SK-N-SH (cell line): ENCODE measurements around the gene AKR1C2. TPM values are rescaled to one million over a fixed set of nuclear protein-coding genes. Genes with fewer than 3 reads are reported as not detected.

Experiments
- CTCF ChIA-PET: fragments of 300-600, 350-600 bp; formaldehyde crosslinking; extraction: SDS; loops from one replicate; lab custom pipeline; 2021; lab: Yijun Ruan, JAX
- POLR2A ChIA-PET: fragments of 350-600 bp; sonication (Branson Sonifier 250); formaldehyde crosslinking; extraction: SDS; loops from one replicate; lab custom pipeline; 2020; ENCODE audit warnings: antibody characterized with exemption, inconsistent platforms; lab: Yijun Ruan, JAX
- DNase-seq: peaks from one replicate; pipeline ENCODE4 v3.0.0; 2012
- H2AFZ ChIP-seq: fragments of 200-600 bp; sonication (generic); 2 replicates; pipeline ENCODE4 v1.8.1; 2016; ENCODE audit warnings: antibody characterized with exemption, mild to moderate bottlenecking, low read depth
- H3F3A ChIP-seq: fragments of 200-600 bp; sonication (generic); replicated peaks from 2 replicates; pipeline ENCODE3; 2016; ENCODE audit warnings: antibody characterized with exemption, mild to moderate bottlenecking; ENCODE audit not compliant: insufficient read depth
- H3K27ac ChIP-seq, 2 experiments: fragments of 200-500 bp in 1 of 2; fragments of 200-600 bp in 1 of 2; sonication (Bioruptor generic) in 1 of 2; sonication (generic), shearing (Covaris generic) in 1 of 2; 2 replicates each; pipeline versions ENCODE4 v1.5.1 to v1.6.1; 2014 to 2016; ENCODE audit warnings: low read depth in 2 of 2, inconsistent platforms in 1 of 2, low read length in 1 of 2, mild to moderate bottlenecking in 1 of 2, mixed read lengths in 1 of 2
- H3K27me3 ChIP-seq: fragments of 200-600 bp; sonication (generic), shearing (Covaris generic); 2 replicates; pipeline ENCODE4 v1.6.1; 2016; ENCODE audit warnings: mixed run types; ENCODE audit not compliant: insufficient read depth
- H3K36me3 ChIP-seq, 2 experiments: fragments of 200-500 bp in 1 of 2; fragments of 200-600 bp in 1 of 2; sonication (Bioruptor generic) in 1 of 2; sonication (generic) in 1 of 2; replicated peaks in 1 of 2; 2 replicates each; pipeline versions ENCODE3 to v1.5.1; 2014 to 2016; ENCODE audit warnings: low read length in 1 of 2, mild to moderate bottlenecking in 1 of 2; ENCODE audit not compliant: insufficient read depth in 2 of 2, control insufficient read depth in 1 of 2
- H3K4me1 ChIP-seq, 2 experiments: fragments of 200-500 bp in 1 of 2; fragments of 200-600 bp in 1 of 2; sonication (Bioruptor generic) in 1 of 2; sonication (generic), shearing (Covaris generic) in 1 of 2; 2 replicates each; pipeline versions ENCODE4 v1.5.1 to v1.6.1; 2014 to 2016; ENCODE audit warnings: low read depth in 1 of 2, low read length in 1 of 2, mixed run types in 1 of 2; ENCODE audit not compliant: insufficient read depth in 2 of 2, control insufficient read depth in 1 of 2
- H3K4me2 ChIP-seq: fragments of 200-600 bp; sonication (generic), shearing (Covaris generic); 2 replicates; pipeline ENCODE4 v1.6.1; 2017; ENCODE audit warnings: mixed run types
- H3K4me3 ChIP-seq, 2 experiments: fragments of 200-500 bp in 1 of 2; fragments of 200-600 bp in 1 of 2; sonication (Bioruptor generic) in 1 of 2; sonication (generic), shearing (Covaris generic) in 1 of 2; 2 replicates each; pipeline versions ENCODE4 v1.5.1 to v1.8.1; 2014 to 2016; ENCODE audit warnings: low read depth in 2 of 2, inconsistent platforms in 1 of 2, low read length in 1 of 2, mild to moderate bottlenecking in 1 of 2, mixed read lengths in 1 of 2, moderate library complexity in 1 of 2
- H3K79me2 ChIP-seq: fragments of 200-600 bp; sonication (generic); 2 replicates; pipeline ENCODE4 v1.8.1; 2017; ENCODE audit warnings: mild to moderate bottlenecking; ENCODE audit not compliant: insufficient read depth
- H3K9ac ChIP-seq: fragments of 200-600 bp; sonication (generic); 2 replicates; pipeline ENCODE4 v1.6.1; 2017; ENCODE audit warnings: mixed run types
- H3K9me2 ChIP-seq: fragments of 200-600 bp; sonication (generic); 2 replicates; pipeline ENCODE4 v1.6.1; 2017; ENCODE audit warnings: mixed run types
- H3K9me3 ChIP-seq: fragments of 200-600 bp; sonication (generic); 2 replicates; pipeline ENCODE4 v1.6.1; 2017; ENCODE audit warnings: mixed run types, mild to moderate bottlenecking, moderate library complexity
- H4K20me1 ChIP-seq: fragments of 200-600 bp; sonication (generic); 2 replicates; pipeline ENCODE4 v1.6.1; 2017; ENCODE audit warnings: mild to moderate bottlenecking, mixed run types; ENCODE audit not compliant: insufficient read depth
- CTCF ChIP-seq: fragments of 200-600 bp; sonication (generic); IDR thresholded peaks from 2 replicates; pipeline ENCODE4 v1.6.1; 2017; ENCODE audit warnings: antibody characterized with exemption, mild to moderate bottlenecking, moderate library complexity
- EZH2phosphoT487 ChIP-seq: fragments of 200-600 bp; sonication (generic); IDR thresholded peaks from 2 replicates; pipeline ENCODE4 v1.6.1; 2017; ENCODE audit warnings: low read depth, mixed run types, mild to moderate bottlenecking, antibody characterized with exemption, moderate library complexity, borderline replicate concordance
- FOXM1 ChIP-seq: IDR thresholded peaks from 2 replicates; pipeline ENCODE4 v1.4.0; 2012; ENCODE audit warnings: low read depth, mild to moderate bottlenecking
- IRF3 ChIP-seq: fragments of 150-350 bp; IDR thresholded peaks from 2 replicates; pipeline ENCODE4 v1.6.1; 2016; ENCODE audit warnings: mild to moderate bottlenecking, low read depth, low read length
- JUND ChIP-seq: IDR thresholded peaks from 2 replicates; pipeline ENCODE4 v1.4.0; 2012
- MAX ChIP-seq: IDR thresholded peaks from 2 replicates; pipeline ENCODE4 v1.4.0; 2012; ENCODE audit warnings: low read depth
- MXI1 ChIP-seq: IDR thresholded peaks from 2 replicates; pipeline ENCODE4 v1.6.1; 2012; ENCODE audit warnings: mild to moderate bottlenecking, low read depth, low read length, improper control_type of control experiment
- NFIC ChIP-seq: IDR thresholded peaks from 2 replicates; pipeline ENCODE4 v1.4.0; 2012; ENCODE audit warnings: borderline replicate concordance
- PBX3 ChIP-seq: IDR thresholded peaks from 2 replicates; pipeline ENCODE4; 2012
- REST ChIP-seq: IDR thresholded peaks from 2 replicates; pipeline ENCODE4 v1.6.1; 2012; ENCODE audit warnings: mild to moderate bottlenecking, low read depth, low read length, moderate library complexity
- TAF1 ChIP-seq: IDR thresholded peaks from 2 replicates; pipeline ENCODE4 v1.6.1; 2012; ENCODE audit warnings: low read depth, mild to moderate bottlenecking, low read length, moderate library complexity, borderline replicate concordance
- USF1 ChIP-seq: IDR thresholded peaks from 2 replicates; pipeline ENCODE4 v1.4.0; 2012; ENCODE audit warnings: low read depth, borderline replicate concordance
- YY1 ChIP-seq: IDR thresholded peaks from 2 replicates; pipeline ENCODE4 v1.4.0; 2012; ENCODE audit warnings: low read depth, mild to moderate bottlenecking
- WGBS: methylation state at CpG from one replicate; pipeline ENCODE4 v1.1.6; 2017; ENCODE audit warnings: low lambda C conversion rate; 5-methylcytosine and 5-hydroxymethylcytosine counted together
- polyA plus RNA-seq, 3 experiments: library from polyadenylated mRNA; depleted of rRNA; stranded (reverse); fragments of >200 nt; gene quantifications; 2 replicates each; pipeline ENCODE4 v1.2.3, GENCODE V29; 2012

AKR1C2 gene
- polyA plus RNA-seq, 1 of the 3 experiments (the other 2 are of a cell fraction), result not detected

GRCh38 chr10:5018134-5018533 lies 14.5 kb upstream of the AKR1C2 start:
- POLR2A ChIA-PET, result no interaction called here

More at GRCh38 chr10:5018134-5018533, 14.5 kb upstream of the AKR1C2 start:
- Histone ChIP-seq H3K27me3 (no peaks in the 10 kb centered on the region), H3K27ac (no peak overlapping the region), H4K20me1 (no peaks in the 10 kb centered on the region), H3K4me1 (peaks cover 0 to 8% of the 10 kb centered on the region in 2 experiments; a peak in 1 of 4 replicates), H3K9me3 (no peaks in the 10 kb centered on the region), H3K9ac (no peak overlapping the region), H3K4me3 (no peak overlapping the region), H3F3A (no peaks in the 10 kb centered on the region), H2AFZ (no peak overlapping the region), H3K36me3 (no peaks in the 10 kb centered on the region), H3K4me2 (no peak overlapping the region), H3K79me2 (no peaks in the 10 kb centered on the region), H3K9me2 (no peaks in the 10 kb centered on the region)
- 16% methylated on average over 3 of the region's 3 CpGs for WGBS
- no peak for DNase-seq
- CTCF ChIA-PET, result no interaction called here
- no peak for TF ChIP-seq MAX
- TF ChIP-seq TAF1, result no peak
- no peak for TF ChIP-seq USF1
- TF ChIP-seq JUND, result no peak
- no peak for TF ChIP-seq FOXM1
- no peak for TF ChIP-seq YY1
- TF ChIP-seq MXI1, result no peak
- no peak for TF ChIP-seq REST
- no peak for TF ChIP-seq PBX3
- TF ChIP-seq CTCF, result no peak
- no peak for TF ChIP-seq NFIC
- TF ChIP-seq EZH2phosphoT487, result no peak
- no peak for TF ChIP-seq IRF3
